Thoracic aorta (tissue), 2 donors: ENCODE measurements around the gene TENT4A. TPM values are rescaled to one million over a fixed set of nuclear protein-coding genes. Genes with fewer than 3 reads are reported as not detected.

Source experiments
- ATAC-seq: fragments of 150-250 bp; one replicate; pipeline ENCODE4 v1.8.0; 2017; ENCODE audit warnings: low read depth; ENCODE audit not compliant: insufficient number of reproducible peaks, low FRiP score
- DNase-seq: peaks from one replicate; pipeline ENCODE4 v3.0.0-alpha.2; 2020; ENCODE audit warnings: low spot score
- H3K27ac ChIP-seq, 2 donors: fragments of 200-600 bp; sonication (generic); 1 replicate in 1 of 2; 2 replicates in 1 of 2; pipeline ENCODE4 v1.5.1; 2016; ENCODE audit warnings: mild to moderate bottlenecking in 2 of 2, moderate library complexity in 2 of 2
- H3K27me3 ChIP-seq: fragments of 200-600 bp; sonication (generic); replicated peaks from 2 replicates; pipeline ENCODE4 v1.6.0; 2016; ENCODE audit warnings: mild to moderate bottlenecking; ENCODE audit not compliant: insufficient read depth
- H3K36me3 ChIP-seq: fragments of 200-600 bp; sonication (generic); one replicate; pipeline ENCODE4 v1.5.1; 2016
- H3K4me1 ChIP-seq, 2 donors: fragments of 200-600 bp; sonication (generic); 1 replicate in 1 of 2; 2 replicates in 1 of 2; pipeline versions ENCODE4 v1.5.1 to v1.6.0; 2016; ENCODE audit warnings: low read depth in 2 of 2, mild to moderate bottlenecking in 1 of 2; ENCODE audit not compliant: control insufficient read depth in 1 of 2
- H3K4me3 ChIP-seq: fragments of 200-600 bp; sonication (generic); 2 replicates; pipeline ENCODE4 v1.5.1; 2016; ENCODE audit warnings: mild to moderate bottlenecking
- H3K9me3 ChIP-seq: fragments of 200-600 bp; sonication (generic); 2 replicates; pipeline ENCODE4 v1.5.1; 2016
- total RNA-seq, 2 donors: library from RNA; depleted of rRNA; stranded (reverse); fragments of >200 nt; gene quantifications; one replicate each; pipeline versions ENCODE4 v1.1.0 to v1.2.3, GENCODE V29; 2016
- TF ChIP-seq, protein P1 (sequence below): fragments of 200-600 bp; sonication (generic); IDR thresholded peaks from one replicate; pipeline ENCODE4 v1.5.1; 2019; ENCODE audit warnings: antibody characterized with exemption

Gene TENT4A
- total RNA-seq, 2 donors from 2014 or later, result 34.5 to 47.6 TPM

- DNase-seq (no peak), ATAC-seq (no peak)
- H3K4me3 ChIP-seq, result no peak overlapping the region
- no peaks in the 10 kb centered on the region for H3K36me3 ChIP-seq
- TF ChIP-seq, protein P1, sequence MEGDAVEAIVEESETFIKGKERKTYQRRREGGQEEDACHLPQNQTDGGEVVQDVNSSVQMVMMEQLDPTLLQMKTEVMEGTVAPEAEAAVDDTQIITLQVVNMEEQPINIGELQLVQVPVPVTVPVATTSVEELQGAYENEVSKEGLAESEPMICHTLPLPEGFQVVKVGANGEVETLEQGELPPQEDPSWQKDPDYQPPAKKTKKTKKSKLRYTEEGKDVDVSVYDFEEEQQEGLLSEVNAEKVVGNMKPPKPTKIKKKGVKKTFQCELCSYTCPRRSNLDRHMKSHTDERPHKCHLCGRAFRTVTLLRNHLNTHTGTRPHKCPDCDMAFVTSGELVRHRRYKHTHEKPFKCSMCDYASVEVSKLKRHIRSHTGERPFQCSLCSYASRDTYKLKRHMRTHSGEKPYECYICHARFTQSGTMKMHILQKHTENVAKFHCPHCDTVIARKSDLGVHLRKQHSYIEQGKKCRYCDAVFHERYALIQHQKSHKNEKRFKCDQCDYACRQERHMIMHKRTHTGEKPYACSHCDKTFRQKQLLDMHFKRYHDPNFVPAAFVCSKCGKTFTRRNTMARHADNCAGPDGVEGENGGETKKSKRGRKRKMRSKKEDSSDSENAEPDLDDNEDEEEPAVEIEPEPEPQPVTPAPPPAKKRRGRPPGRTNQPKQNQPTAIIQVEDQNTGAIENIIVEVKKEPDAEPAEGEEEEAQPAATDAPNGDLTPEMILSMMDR, result no peak
- H3K27ac ChIP-seq, result no peak overlapping the region
- H3K4me1 ChIP-seq, result peaks cover 6 to 12% of the 10 kb centered on the region in 2 donors
- no peaks in the 10 kb centered on the region for H3K9me3 ChIP-seq
- no peaks in the 10 kb centered on the region for H3K27me3 ChIP-seq
Measured at GRCh38 chr5:6698696-6699095, 14.5 kb upstream of the TENT4A start.

GRCh38 chr5:6699357-6699756, 13.9 kb upstream of the TENT4A start:
- ATAC-seq (no peak), DNase-seq (no peak)
- TF ChIP-seq, protein P1, result no peak
- Histone ChIP-seq H3K27ac (no peak overlapping the region), H3K9me3 (no peaks in the 10 kb centered on the region), H3K27me3 (no peaks in the 10 kb centered on the region), H3K4me1 (peaks cover 8 to 18% of the 10 kb centered on the region in 2 donors), H3K36me3 (no peaks in the 10 kb centered on the region), H3K4me3 (no peak overlapping the region)

DNA sequence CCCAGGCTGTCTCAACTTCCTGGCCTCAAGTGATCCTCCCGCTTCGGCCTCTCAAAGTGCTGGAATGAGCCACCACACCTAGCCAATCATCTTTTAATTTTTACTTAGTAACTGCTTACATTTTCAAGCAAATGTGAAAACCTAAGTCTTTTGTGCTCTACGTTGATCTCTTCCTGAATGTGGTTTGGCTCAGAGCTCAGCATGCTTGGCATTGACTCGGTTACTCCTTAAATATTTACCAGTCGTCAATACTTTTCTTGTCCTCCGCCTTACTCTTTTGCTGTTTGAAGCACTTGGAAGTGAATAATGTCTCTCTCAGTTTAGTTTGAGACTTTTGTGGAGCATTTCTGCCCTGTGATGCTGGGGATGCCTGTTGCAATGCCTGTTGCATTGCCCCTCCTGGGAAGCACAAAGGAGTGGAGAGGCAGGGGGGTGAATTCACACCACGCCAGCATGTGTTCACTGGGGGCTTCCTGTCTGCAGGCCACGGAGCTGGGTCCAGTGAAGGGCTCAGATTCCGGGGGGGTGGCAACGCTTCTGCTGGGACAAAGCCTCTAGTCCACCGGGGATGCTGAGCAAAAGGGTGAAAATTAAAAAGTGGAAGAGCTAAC, 13.1 kb upstream of the TENT4A start:
- no peaks in the 10 kb centered on the region for H3K27me3 ChIP-seq
- DNase-seq (no peak), ATAC-seq (no peak)
- H3K9me3 ChIP-seq, result no peaks in the 10 kb centered on the region
- no peaks in the 10 kb centered on the region for H3K36me3 ChIP-seq
- H3K4me1 ChIP-seq, result peaks cover 15 to 26% of the 10 kb centered on the region in 2 donors
- TF ChIP-seq, protein P1, result no peak
- no peak overlapping the region for H3K27ac ChIP-seq
- H3K4me3 ChIP-seq, result no peak overlapping the region

- DNase-seq, result no peak
- no peak overlapping the region for H3K27ac ChIP-seq
- H3K9me3 ChIP-seq, result no peaks in the 10 kb centered on the region
- peaks cover 21 to 33% of the 10 kb centered on the region in 2 donors for H3K4me1 ChIP-seq
- H3K4me3 ChIP-seq, result no peak overlapping the region
- H3K27me3 ChIP-seq, result no peaks in the 10 kb centered on the region
- H3K36me3 ChIP-seq, result no peaks in the 10 kb centered on the region
- ATAC-seq, result no peak
- TF ChIP-seq, protein P1, result no peak
Measured at GRCh38 chr5:6700685-6701355, 12.4 kb upstream of the TENT4A start.

GRCh38 chr5:6701491-6701890, 11.7 kb upstream of the TENT4A start:
- Histone ChIP-seq H3K9me3 (no peaks in the 10 kb centered on the region), H3K27me3 (no peaks in the 10 kb centered on the region), H3K27ac (no peak overlapping the region), H3K4me3 (no peak overlapping the region), H3K36me3 (no peaks in the 10 kb centered on the region), H3K4me1 (peaks cover 24 to 36% of the 10 kb centered on the region in 2 donors)
- no peak for ATAC-seq
- TF ChIP-seq, protein P1, result no peak
- DNase-seq, result no peak
